RCC 7860 (cell line): ENCODE measurements around the gene IMP4.

Source experiments
- DNase-seq: peaks from one replicate; pipeline ENCODE4 v3.0.0-alpha.2; 2015; ENCODE audit warnings: low spot score
- FAIRE-seq: peaks from 2 replicates; lab custom pipeline; 2012; peaks lifted over from hg19 to GRCh38; lab: Jason Lieb, UNC

The IMP4 gene

GRCh38 chr2:130355172-130355577, 12.5 kb downstream of the IMP4 start:
- no peak for FAIRE-seq
- no peak for DNase-seq

- DNase-seq (peak; percentile 78), FAIRE-seq (no peak)
These were observed 13.1 kb downstream of the IMP4 start, which contains the start of gene PTPN18 for GRCh38 chr2:130355578-130356431. PTPN18 (plus strand) TSS chr2:130356056; CDS start chr2:130356108, 52 bp downstream.

GRCh38 chr2:130357864-130358263, 15.2 kb downstream of the IMP4 start:
- FAIRE-seq, result no peak

GRCh38 chr2:130358420-130359350, 16.0 kb downstream of the IMP4 start:
- FAIRE-seq, result no peak

More at GRCh38 chr2:130357864-130358263, 15.2 kb downstream of the IMP4 start:
- DNase-seq, result no peak

GRCh38 chr2:130359466-130359865, 16.8 kb downstream of the IMP4 start:
- FAIRE-seq (no peak), DNase-seq (no peak)

More at GRCh38 chr2:130358420-130359350, 16.0 kb downstream of the IMP4 start:
- no peak for DNase-seq

GRCh38 chr2:130363479-130363878, 20.8 kb downstream of the IMP4 start:
- DNase-seq, result no peak
- FAIRE-seq, result no peak

- DNase-seq, result no peak
- FAIRE-seq, result no peak
These were observed 22.4 kb downstream of the IMP4 start for GRCh38 chr2:130365075-130365474.

GRCh38 chr2:130365963-130366362, 23.3 kb downstream of the IMP4 start:
- FAIRE-seq, result no peak
- no peak for DNase-seq

GRCh38 chr2:130366720-130367119, 24.0 kb downstream of the IMP4 start:
- FAIRE-seq (no peak), DNase-seq (no peak)

GRCh38 chr2:130368786-130369185, 26.1 kb downstream of the IMP4 start:
- FAIRE-seq (no peak), DNase-seq (no peak)

- FAIRE-seq (no peak), DNase-seq (no peak)
These were observed 26.7 kb downstream of the IMP4 start for GRCh38 chr2:130369311-130369964.

- FAIRE-seq, result no peak
- no peak for DNase-seq
These were observed 27.3 kb downstream of the IMP4 start for GRCh38 chr2:130369965-130370341.

- DNase-seq (no peak), FAIRE-seq (no peak)
These were observed 27.8 kb downstream of the IMP4 start for GRCh38 chr2:130370490-130370889.

GRCh38 chr2:130371723-130372054, 29.0 kb downstream of the IMP4 start:
- DNase-seq, result peak; percentile 61
- FAIRE-seq, result no peak

- FAIRE-seq, result no peak
- peak; percentile 74 for DNase-seq
These were observed 29.5 kb downstream of the IMP4 start for GRCh38 chr2:130372055-130372832.

GRCh38 chr2:130372833-130373807, 30.4 kb downstream of the IMP4 start:
- no peak for FAIRE-seq
- DNase-seq, result no peak

GRCh38 chr2:130373808-130374365, 31.2 kb downstream of the IMP4 start:
- no peak for DNase-seq
- no peak for FAIRE-seq

GRCh38 chr2:130374587-130375290, 32.0 kb downstream of the IMP4 start:
- FAIRE-seq, result no peak

More at GRCh38 chr2:130374587-130375290, 32.0 kb downstream of the IMP4 start:
- DNase-seq, result peak; percentile 16
